ENCODE data around the gene RYR1.

Gene RYR1

GRCh38 chr19:38507551-38508127, 74.1 kb downstream of the RYR1 start:
- Histone ChIP-seq H3K79me2 (ENCODE audit: low read length) (no peaks in the 10 kb centered on the region), H3K27ac (ENCODE audit: low read length) (no peak overlapping the region), H3K4me2 (ENCODE audit: low read depth, low read length) (0 out of 2 replicates have a peak overlapping the region, but pooled peaks have one; percentile 9), H3K27me3 (replicated peaks; ENCODE audit: insufficient read depth, low read length) (peaks cover 54% of the 10 kb centered on the region), H3K9me3 (replicated peaks; ENCODE audit: insufficient read depth, low read length) (no peaks in the 10 kb centered on the region), H3K36me3 (replicated peaks; ENCODE audit: insufficient read depth, low read length) (no peaks in the 10 kb centered on the region), H3K9me2 (replicated peaks; ENCODE audit: insufficient read depth, low read length) (no peaks in the 10 kb centered on the region), H3K4me1 (ENCODE audit: low read length) (no peaks in the 10 kb centered on the region), H3K4me3 (ENCODE audit: low read length) (no peak overlapping the region), H4K20me1 (ENCODE audit: insufficient read depth, low read length) (no peaks in the 10 kb centered on the region), H3F3A (ENCODE audit: insufficient read depth, low read length) (no peaks in the 10 kb centered on the region), H2AFZ (ENCODE audit: low read length) (no peak overlapping the region), H3K9ac (ENCODE audit: low read length) (no peak overlapping the region)
- no peak for DNase-seq
- TF ChIP-seq EZH2 (optimal IDR thresholded peaks at IDR 0.05; ENCODE audit: low read depth, low read length), result no peak
- TF ChIP-seq EZH2phosphoT487 (IDR thresholded peaks at IDR 0.05; ENCODE audit: low read length), result no peak
- TF ChIP-seq CTCF (IDR thresholded peaks at IDR 0.05; ENCODE audit: low read length), result no peak

GRCh38 chr19:38508507-38508906, 75.0 kb downstream of the RYR1 start:
- Histone ChIP-seq H3K9me3 (replicated peaks; ENCODE audit: insufficient read depth, low read length) (no peaks in the 10 kb centered on the region), H3K27ac (ENCODE audit: low read length) (no peak overlapping the region), H3K9me2 (replicated peaks; ENCODE audit: insufficient read depth, low read length) (no peaks in the 10 kb centered on the region), H3K79me2 (ENCODE audit: low read length) (no peaks in the 10 kb centered on the region), H3K4me3 (ENCODE audit: low read length) (no peak overlapping the region), H4K20me1 (ENCODE audit: insufficient read depth, low read length) (no peaks in the 10 kb centered on the region), H3K4me1 (ENCODE audit: low read length) (no peaks in the 10 kb centered on the region), H3F3A (ENCODE audit: insufficient read depth, low read length) (no peaks in the 10 kb centered on the region), H3K4me2 (ENCODE audit: low read depth, low read length) (no peak overlapping the region), H3K27me3 (replicated peaks; ENCODE audit: insufficient read depth, low read length) (peaks cover 61% of the 10 kb centered on the region), H3K9ac (ENCODE audit: low read length) (no peak overlapping the region), H2AFZ (ENCODE audit: low read length) (no peak overlapping the region), H3K36me3 (replicated peaks; ENCODE audit: insufficient read depth, low read length) (no peaks in the 10 kb centered on the region)
- TF ChIP-seq CTCF (IDR thresholded peaks at IDR 0.05; ENCODE audit: low read length) (no peak), EZH2phosphoT487 (IDR thresholded peaks at IDR 0.05; ENCODE audit: low read length) (no peak), EZH2 (optimal IDR thresholded peaks at IDR 0.05; ENCODE audit: low read depth, low read length) (no peak)
- no peak for DNase-seq

GRCh38 chr19:38509027-38509426, 75.5 kb downstream of the RYR1 start:
- Histone ChIP-seq H3K27me3 (replicated peaks; ENCODE audit: insufficient read depth, low read length) (peaks cover 66% of the 10 kb centered on the region), H3K4me2 (ENCODE audit: low read depth, low read length) (no peak overlapping the region), H3K9me2 (replicated peaks; ENCODE audit: insufficient read depth, low read length) (no peaks in the 10 kb centered on the region), H2AFZ (ENCODE audit: low read length) (no peak overlapping the region), H3F3A (ENCODE audit: insufficient read depth, low read length) (no peaks in the 10 kb centered on the region), H4K20me1 (ENCODE audit: insufficient read depth, low read length) (no peaks in the 10 kb centered on the region), H3K79me2 (ENCODE audit: low read length) (no peaks in the 10 kb centered on the region), H3K36me3 (replicated peaks; ENCODE audit: insufficient read depth, low read length) (no peaks in the 10 kb centered on the region), H3K4me3 (ENCODE audit: low read length) (no peak overlapping the region), H3K4me1 (ENCODE audit: low read length) (no peaks in the 10 kb centered on the region), H3K9me3 (replicated peaks; ENCODE audit: insufficient read depth, low read length) (no peaks in the 10 kb centered on the region), H3K27ac (ENCODE audit: low read length) (no peak overlapping the region), H3K9ac (ENCODE audit: low read length) (no peak overlapping the region)
- no peak for DNase-seq
- TF ChIP-seq EZH2phosphoT487 (IDR thresholded peaks at IDR 0.05; ENCODE audit: low read length) (no peak), CTCF (IDR thresholded peaks at IDR 0.05; ENCODE audit: low read length) (no peak), EZH2 (optimal IDR thresholded peaks at IDR 0.05; ENCODE audit: low read depth, low read length) (no peak)

Data from MM.1S (cell line).